Measurements from ENCODE around the gene MINPP1. TPM values are rescaled to one million over a fixed set of nuclear protein-coding genes. Genes with fewer than 3 reads are reported as not detected.

Gene MINPP1
- polyA plus RNA-seq, 1 donor from 2014 or later: 60.2 TPM

GRCh38 chr10:87575851-87576250 is 71.2 kb downstream of the MINPP1 start:
- TF ChIP-seq EP300 (conservative IDR thresholded peaks at IDR 0.05; ENCODE audit: poor library complexity, severe bottlenecking) (no peak), TAF1 (IDR thresholded peaks at IDR 0.05; ENCODE audit: low read depth) (no peak)
- no peaks in the 10 kb centered on the region for H3K36me3 ChIP-seq (ENCODE audit: insufficient read depth, low read length)
- no peak overlapping the region for H3K4me3 ChIP-seq (ENCODE audit: low read length)
- H3F3A ChIP-seq (ENCODE audit: insufficient read depth, low read length, poor library complexity, severe bottlenecking): no peaks in the 10 kb centered on the region
- no peaks in the 10 kb centered on the region for H3K27me3 ChIP-seq (ENCODE audit: insufficient read depth, low read depth, low read length)
- no peaks in the 10 kb centered on the region for H4K20me1 ChIP-seq (ENCODE audit: insufficient read depth)
- H3K9me3 ChIP-seq (ENCODE audit: low read length): no peaks in the 10 kb centered on the region
- H3K79me2 ChIP-seq (replicated peaks; ENCODE audit: insufficient read depth, low read length): no peaks in the 10 kb centered on the region
- H3K9ac ChIP-seq (ENCODE audit: low read length): no peak overlapping the region
- no peak overlapping the region for H3K27ac ChIP-seq (ENCODE audit: low read length)
- H3K4me2 ChIP-seq (ENCODE audit: low read length): no peak overlapping the region
- no peak overlapping the region for H2AFZ ChIP-seq (ENCODE audit: low read depth, low read length)
- no peaks in the 10 kb centered on the region for H3K9me2 ChIP-seq (ENCODE audit: insufficient read depth, low read length)

- no peaks in the 10 kb centered on the region for H3K9me3 ChIP-seq (ENCODE audit: low read length)
- H3F3A ChIP-seq (ENCODE audit: insufficient read depth, low read length, poor library complexity, severe bottlenecking): no peaks in the 10 kb centered on the region
- no peak overlapping the region for H2AFZ ChIP-seq (ENCODE audit: low read depth, low read length)
- H3K4me3 ChIP-seq (ENCODE audit: low read length): no peak overlapping the region
- no peaks in the 10 kb centered on the region for H3K79me2 ChIP-seq (replicated peaks; ENCODE audit: insufficient read depth, low read length)
- TF ChIP-seq MXI1 (conservative IDR thresholded peaks at IDR 0.05; ENCODE audit: poor library complexity, severe bottlenecking): no peak
- TF ChIP-seq, protein P1, sequence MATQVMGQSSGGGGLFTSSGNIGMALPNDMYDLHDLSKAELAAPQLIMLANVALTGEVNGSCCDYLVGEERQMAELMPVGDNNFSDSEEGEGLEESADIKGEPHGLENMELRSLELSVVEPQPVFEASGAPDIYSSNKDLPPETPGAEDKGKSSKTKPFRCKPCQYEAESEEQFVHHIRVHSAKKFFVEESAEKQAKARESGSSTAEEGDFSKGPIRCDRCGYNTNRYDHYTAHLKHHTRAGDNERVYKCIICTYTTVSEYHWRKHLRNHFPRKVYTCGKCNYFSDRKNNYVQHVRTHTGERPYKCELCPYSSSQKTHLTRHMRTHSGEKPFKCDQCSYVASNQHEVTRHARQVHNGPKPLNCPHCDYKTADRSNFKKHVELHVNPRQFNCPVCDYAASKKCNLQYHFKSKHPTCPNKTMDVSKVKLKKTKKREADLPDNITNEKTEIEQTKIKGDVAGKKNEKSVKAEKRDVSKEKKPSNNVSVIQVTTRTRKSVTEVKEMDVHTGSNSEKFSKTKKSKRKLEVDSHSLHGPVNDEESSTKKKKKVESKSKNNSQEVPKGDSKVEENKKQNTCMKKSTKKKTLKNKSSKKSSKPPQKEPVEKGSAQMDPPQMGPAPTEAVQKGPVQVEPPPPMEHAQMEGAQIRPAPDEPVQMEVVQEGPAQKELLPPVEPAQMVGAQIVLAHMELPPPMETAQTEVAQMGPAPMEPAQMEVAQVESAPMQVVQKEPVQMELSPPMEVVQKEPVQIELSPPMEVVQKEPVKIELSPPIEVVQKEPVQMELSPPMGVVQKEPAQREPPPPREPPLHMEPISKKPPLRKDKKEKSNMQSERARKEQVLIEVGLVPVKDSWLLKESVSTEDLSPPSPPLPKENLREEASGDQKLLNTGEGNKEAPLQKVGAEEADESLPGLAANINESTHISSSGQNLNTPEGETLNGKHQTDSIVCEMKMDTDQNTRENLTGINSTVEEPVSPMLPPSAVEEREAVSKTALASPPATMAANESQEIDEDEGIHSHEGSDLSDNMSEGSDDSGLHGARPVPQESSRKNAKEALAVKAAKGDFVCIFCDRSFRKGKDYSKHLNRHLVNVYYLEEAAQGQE (IDR thresholded peaks at IDR 0.05; ENCODE audit: borderline replicate concordance): no peak
- TF ChIP-seq SMC3 (conservative IDR thresholded peaks at IDR 0.05; ENCODE audit: poor library complexity): no peak
- no peak for TF ChIP-seq POLR2AphosphoS5 (IDR thresholded peaks at IDR 0.05)
- no peak for TF ChIP-seq EZH2 (IDR thresholded peaks at IDR 0.05; ENCODE audit: borderline replicate concordance, insufficient read depth, low read length, poor library complexity, severe bottlenecking)
- no peak for TF ChIP-seq RAD21 (conservative IDR thresholded peaks at IDR 0.05)
- TF ChIP-seq EP300 (conservative IDR thresholded peaks at IDR 0.05; ENCODE audit: poor library complexity, severe bottlenecking): no peak
- TF ChIP-seq, protein P2, sequence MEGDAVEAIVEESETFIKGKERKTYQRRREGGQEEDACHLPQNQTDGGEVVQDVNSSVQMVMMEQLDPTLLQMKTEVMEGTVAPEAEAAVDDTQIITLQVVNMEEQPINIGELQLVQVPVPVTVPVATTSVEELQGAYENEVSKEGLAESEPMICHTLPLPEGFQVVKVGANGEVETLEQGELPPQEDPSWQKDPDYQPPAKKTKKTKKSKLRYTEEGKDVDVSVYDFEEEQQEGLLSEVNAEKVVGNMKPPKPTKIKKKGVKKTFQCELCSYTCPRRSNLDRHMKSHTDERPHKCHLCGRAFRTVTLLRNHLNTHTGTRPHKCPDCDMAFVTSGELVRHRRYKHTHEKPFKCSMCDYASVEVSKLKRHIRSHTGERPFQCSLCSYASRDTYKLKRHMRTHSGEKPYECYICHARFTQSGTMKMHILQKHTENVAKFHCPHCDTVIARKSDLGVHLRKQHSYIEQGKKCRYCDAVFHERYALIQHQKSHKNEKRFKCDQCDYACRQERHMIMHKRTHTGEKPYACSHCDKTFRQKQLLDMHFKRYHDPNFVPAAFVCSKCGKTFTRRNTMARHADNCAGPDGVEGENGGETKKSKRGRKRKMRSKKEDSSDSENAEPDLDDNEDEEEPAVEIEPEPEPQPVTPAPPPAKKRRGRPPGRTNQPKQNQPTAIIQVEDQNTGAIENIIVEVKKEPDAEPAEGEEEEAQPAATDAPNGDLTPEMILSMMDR (IDR thresholded peaks at IDR 0.05; ENCODE audit: poor library complexity, severe bottlenecking): no peak
- TF ChIP-seq TAF1 (IDR thresholded peaks at IDR 0.05; ENCODE audit: low read depth): no peak
- H3K9ac ChIP-seq (ENCODE audit: low read length): no peak overlapping the region
- H3K9me2 ChIP-seq (ENCODE audit: insufficient read depth, low read length): no peaks in the 10 kb centered on the region
- no peak overlapping the region for H3K27ac ChIP-seq (ENCODE audit: low read length)
- H4K20me1 ChIP-seq (ENCODE audit: insufficient read depth): no peaks in the 10 kb centered on the region
- no peak overlapping the region for H3K4me2 ChIP-seq (ENCODE audit: low read length)
- H3K36me3 ChIP-seq (ENCODE audit: insufficient read depth, low read length): no peaks in the 10 kb centered on the region
- H3K27me3 ChIP-seq (ENCODE audit: insufficient read depth, low read depth, low read length): no peaks in the 10 kb centered on the region
These were observed 73.6 kb downstream of the MINPP1 start for GRCh38 chr10:87578160-87578841.

All from neural cell (in vitro differentiated cells).